Measurements from ENCODE around the gene TCF12. TPM values are rescaled to one million over a fixed set of nuclear protein-coding genes. Genes with fewer than 3 reads are reported as not detected.
"Not testable (repeated sequence)": the region's sequence is repeated elsewhere in the genome, so short reads cannot be mapped to it uniquely, and the experiment has no call there.

Gene TCF12
- total RNA-seq, 1 experiment from 2014 or later = 98.7 TPM

- DNase-seq (ENCODE audit: low spot score) = no peak
These were observed 173.8 kb downstream of the TCF12 start for GRCh38 chr15:57092252-57092651.

- DNase-seq (ENCODE audit: low spot score) = no peak
These were observed 176.1 kb downstream of the TCF12 start for GRCh38 chr15:57094321-57095257.

GRCh38 chr15:57095896-57096295, 177.5 kb downstream of the TCF12 start:
- no peak for DNase-seq (ENCODE audit: low spot score)

DNA sequence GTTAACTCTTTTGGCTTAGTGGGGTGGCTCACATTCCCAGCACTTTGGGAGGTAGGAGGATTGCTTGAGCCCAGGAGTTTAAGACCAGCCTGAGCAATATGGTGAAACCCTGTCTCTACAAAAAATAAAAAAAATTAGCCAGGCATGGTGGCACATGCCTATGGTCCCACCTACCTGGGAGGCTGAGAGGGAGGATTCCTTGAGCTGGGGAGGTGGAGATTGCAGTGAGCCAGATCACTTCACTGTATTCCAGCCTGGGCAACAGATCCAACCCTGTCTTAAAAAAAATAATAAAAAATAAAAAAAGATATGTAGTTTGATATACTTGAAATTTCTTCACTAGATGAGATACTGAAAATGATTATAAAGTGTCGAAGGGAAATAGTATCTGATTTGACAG, 178.8 kb downstream of the TCF12 start:
- DNase-seq (ENCODE audit: low spot score) = no peak

- not testable (repeated sequence) for DNase-seq (ENCODE audit: low spot score)
These were observed 179.6 kb downstream of the TCF12 start for GRCh38 chr15:57097919-57098543.

DNA sequence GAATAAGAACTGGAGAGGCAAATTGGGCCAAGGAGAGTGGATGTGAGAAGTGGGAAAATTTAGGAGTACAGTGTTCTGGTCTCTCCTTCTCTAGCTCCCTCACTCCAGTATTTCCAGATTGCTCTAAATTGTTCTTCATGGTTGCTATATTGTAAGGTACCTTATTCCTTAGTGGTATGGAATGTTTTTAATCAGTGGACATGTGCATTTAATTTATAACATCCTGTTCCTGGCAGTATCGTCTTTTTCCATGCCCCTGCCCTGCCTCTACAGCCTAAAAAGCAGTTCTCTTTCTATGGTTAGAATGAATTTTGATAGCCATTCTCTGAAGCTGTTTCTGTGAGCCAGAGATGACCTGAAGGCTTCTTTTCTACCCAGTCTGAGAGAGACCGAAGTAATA, 180.5 kb downstream of the TCF12 start:
- DNase-seq (ENCODE audit: low spot score) = no peak

GRCh38 chr15:57100136-57100539, 181.7 kb downstream of the TCF12 start:
- DNase-seq (ENCODE audit: low spot score) = no peak

DNA sequence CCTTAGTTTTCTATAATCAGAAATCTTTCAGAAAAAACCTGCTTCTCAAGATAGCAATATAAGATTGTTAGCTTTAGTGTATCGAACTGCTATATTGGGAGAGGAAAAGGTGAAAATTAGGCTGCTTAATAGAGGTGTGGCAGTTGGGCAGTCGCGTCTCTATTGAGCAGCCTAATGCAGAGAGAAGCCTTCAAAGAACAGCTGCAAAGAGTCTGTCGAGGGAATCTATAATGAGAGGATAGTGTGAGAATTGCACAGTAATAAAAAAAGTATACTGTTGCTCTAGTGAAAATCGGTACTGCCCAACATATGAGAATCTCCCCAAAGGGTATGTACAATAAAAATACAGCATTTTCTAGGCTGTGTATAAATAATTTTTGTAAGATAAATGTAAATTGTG, 184.4 kb downstream of the TCF12 start:
- DNase-seq (ENCODE audit: low spot score) = no peak

DNA sequence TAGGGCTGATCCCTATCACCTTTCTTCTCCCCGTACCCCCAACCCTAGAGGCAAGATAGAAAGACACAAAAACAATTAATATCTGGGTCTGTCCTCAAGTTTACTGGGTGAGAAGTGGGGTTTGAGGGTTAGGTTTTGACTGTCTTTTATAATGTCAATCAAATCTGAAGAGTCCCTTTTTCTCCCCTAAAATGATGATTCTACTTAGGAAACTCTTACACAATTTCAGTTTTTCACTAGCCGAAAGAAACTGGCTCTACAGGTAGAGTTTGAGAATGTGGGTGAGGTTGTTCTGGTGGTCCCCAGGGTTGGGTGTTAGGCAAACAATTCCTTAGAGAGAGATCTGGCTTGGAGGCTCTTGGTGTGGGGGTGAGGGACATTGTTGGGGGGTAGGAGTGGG, 189.9 kb downstream of the TCF12 start:
- DNase-seq (ENCODE audit: low spot score) = no peak

- no peak for DNase-seq (ENCODE audit: low spot score)
These were observed 190.6 kb downstream of the TCF12 start for GRCh38 chr15:57109005-57109404.

DNA sequence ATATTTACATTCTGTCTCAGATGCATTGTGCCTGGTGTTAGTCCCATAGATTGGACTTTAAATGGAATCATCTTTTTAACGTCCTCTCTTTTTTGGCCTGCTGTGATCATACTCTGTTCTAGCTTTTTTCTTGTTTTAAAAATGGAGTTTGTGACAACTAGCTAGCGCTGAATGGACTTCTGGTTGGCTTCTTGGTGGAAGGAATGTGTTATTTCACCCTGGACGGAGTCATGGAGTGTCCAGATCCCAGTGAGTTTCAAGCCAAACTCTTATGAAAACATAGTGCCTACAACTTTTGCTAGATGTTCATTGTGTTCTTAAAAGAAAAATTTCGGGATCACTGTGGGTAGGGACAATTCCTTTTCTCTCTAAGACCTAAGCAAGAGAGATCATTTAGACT, 192.6 kb downstream of the TCF12 start:
- DNase-seq (ENCODE audit: low spot score) = no peak

DNA sequence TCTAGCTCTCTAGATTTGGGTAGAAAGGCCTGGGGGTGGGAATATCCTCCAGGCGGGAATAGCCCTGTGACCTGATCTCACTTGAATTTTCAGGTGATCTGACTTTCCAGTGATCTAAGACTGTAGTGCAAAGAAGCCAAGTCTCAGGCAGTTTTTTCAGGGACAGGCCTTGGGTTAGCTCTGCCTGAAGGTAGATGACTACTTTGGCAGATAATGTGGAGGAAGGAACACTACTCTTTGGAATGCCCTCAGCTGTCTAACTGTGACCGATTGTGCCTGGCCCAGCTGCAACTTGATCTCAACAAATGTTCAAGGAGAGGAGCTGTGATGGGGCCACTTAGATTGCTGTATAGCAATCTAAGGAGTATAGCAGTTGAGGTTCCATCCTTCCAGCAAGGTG, 193.7 kb downstream of the TCF12 start:
- no peak for DNase-seq (ENCODE audit: low spot score)

DNA sequence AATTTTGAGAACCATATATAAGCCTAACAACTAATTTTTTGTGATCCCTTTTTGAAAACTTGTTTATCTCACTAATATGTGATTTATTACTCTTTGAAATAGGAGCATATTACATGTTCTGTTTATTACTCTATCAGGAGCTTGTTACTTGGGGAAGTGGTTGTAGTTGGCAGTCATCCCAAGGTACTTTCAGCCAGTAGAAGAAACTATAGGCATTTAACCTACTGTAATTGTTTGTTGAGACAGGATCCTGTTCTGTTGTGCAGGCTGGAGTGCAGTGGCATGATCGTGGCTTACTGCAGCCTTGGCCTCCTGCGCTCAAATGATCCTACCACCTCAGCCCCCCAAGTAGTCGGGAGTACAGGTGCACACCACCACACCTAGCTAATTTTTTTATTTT, 195.6 kb downstream of the TCF12 start:
- peak; percentile 29 for DNase-seq (ENCODE audit: low spot score)

DNA sequence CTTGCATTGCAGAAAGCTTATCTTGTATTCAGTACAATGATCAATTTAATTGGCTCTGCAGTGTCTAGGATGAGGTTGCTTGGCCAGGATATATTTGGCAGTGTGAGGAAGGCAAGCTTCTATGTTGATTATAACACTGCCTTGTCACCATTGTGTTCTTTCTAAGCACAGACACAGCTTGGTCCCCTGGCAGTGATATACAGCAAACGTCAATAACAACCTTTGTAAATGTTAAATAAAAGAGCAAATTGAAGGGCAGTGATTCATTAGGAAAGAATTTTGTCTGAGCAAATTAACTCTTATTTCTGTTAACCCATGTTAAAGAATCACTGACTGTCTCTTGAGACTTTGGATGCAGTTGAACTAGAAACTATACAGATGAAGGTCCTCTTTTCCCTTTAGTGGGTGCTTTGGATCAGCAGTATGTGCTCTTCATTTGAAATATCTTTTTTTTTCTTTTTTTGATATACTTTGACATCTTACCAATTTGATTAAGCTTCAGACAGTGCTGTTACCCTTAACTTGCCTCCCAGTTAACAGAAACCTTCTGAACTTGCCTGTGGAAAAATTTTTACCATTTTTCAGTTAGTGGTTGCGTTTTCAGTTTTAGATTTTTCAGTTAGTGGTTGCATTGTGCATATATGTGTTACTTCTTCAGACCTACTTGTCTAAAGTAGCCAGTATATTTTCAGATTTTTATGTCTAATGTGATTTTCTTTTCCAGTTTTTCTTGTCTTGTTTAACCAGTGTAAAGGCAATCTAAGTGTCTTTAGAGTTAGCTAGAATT, 199.8 kb downstream of the TCF12 start:
- no peak for DNase-seq (ENCODE audit: low spot score)

- no peak for DNase-seq (ENCODE audit: low spot score)
These were observed 203.8 kb downstream of the TCF12 start for GRCh38 chr15:57122080-57122840.

- DNase-seq (ENCODE audit: low spot score) = no peak
These were observed 205.6 kb downstream of the TCF12 start for GRCh38 chr15:57124036-57124435.

GRCh38 chr15:57129064-57129463, 210.6 kb downstream of the TCF12 start:
- DNase-seq (ENCODE audit: low spot score) = no peak

GRCh38 chr15:57130956-57131355, 212.5 kb downstream of the TCF12 start:
- DNase-seq (ENCODE audit: low spot score) = no peak

DNA sequence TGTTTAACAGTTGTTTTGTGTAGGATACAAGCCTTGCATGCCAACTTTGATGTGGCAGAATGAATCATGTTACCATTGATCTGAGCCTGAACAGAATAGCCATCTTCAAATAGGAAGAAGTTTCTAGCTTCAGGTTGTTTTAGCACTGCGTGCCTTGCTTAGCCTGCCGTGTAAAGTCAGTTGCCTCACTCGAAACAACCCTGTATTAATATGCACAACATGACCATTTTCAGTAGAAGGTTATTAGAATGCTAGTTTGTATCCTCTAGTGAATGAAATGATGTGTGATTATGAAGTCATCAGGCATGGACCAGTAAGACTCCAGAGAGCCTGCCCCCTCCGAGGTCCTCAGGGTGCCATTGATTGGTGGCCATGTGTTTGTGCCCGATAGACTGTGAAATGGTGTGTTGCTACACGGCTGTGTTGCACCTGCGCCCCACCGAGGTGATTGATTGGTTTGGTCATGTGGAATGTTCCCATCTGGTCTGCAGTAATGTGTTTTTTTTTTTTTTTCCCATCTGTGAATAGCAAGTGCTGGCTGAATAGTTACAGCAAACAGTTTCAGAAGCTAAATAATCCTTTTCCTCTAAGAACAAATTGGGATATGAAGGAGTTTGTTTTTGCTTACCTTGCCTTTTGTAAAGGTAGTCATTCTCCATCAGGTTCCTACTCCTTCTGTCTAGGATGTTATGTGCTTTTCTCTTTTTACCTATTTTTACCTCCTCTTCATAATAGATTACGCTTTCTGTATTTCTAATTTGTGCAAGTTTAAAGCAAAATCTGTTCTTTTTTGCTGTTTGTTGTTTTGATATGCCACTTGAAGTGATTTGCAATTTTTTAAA, 214.9 kb downstream of the TCF12 start:
- no peak for DNase-seq (ENCODE audit: low spot score)

DNA sequence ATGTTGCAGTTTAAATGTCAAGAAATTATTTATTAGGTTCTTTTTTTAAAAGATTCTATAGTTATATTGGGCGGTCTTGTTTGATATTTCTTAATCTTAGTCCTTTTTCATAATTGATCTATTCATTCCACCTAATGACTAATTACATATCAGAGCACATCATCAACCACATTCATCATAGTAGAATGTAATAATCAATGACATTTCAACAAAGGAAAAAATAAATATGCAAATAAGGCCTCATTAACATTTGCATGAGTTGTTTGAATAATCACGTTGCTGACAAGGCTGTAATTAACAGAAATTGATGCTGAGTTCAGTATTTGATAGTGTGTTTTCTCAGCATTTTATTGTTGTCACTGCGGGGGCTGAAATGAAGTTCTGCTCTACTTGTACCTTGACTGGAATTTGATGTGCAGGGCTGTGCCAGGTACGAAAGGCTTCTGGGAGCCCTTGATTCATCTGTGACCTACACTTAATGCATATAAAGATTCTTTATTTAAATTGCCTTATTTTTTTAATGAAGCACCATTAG, 215.7 kb downstream of the TCF12 start:
- no peak for DNase-seq (ENCODE audit: low spot score)

All from H4 (cell line).